Vein endothelial cell (primary cell): ENCODE results near the gene CCDC15. TPM values are rescaled to one million over a fixed set of nuclear protein-coding genes. Genes with fewer than 3 reads are reported as not detected.

Experiments
- total RNA-seq: library from RNA; depleted of rRNA; stranded (reverse); fragments of >200 nt; gene quantifications from 2 replicates; pipeline ENCODE4 v1.2.3, GENCODE V29; 2012

CCDC15 gene
- total RNA-seq: 1.6 and 4.2 TPM in 2 replicates

GRCh38 chr11:124953753-124954589 is at the start of gene CCDC15:
CCDC15 (plus strand) TSS chr11:124954202; CDS start chr11:124954733, 531 bp downstream.

GRCh38 chr11:124918950-124919349 is 35.1 kb upstream of the CCDC15 start, which contains the start of gene HEPN1:
HEPN1 (plus strand) TSS chr11:124919250.

GRCh38 chr11:124935548-124936514 is 18.2 kb upstream of the CCDC15 start, which contains the start of gene HEPACAM:
HEPACAM (minus strand) TSS chr11:124936047; CDS start chr11:124936006, 41 bp downstream.

GRCh38 chr11:125062931-125063428 is 109.0 kb downstream of the CCDC15 start, which contains the start of gene SLC37A2:
SLC37A2 (plus strand) TSS chr11:125063305; CDS start chr11:125063368, 63 bp downstream.

Other genes starting within 250 kb of the CCDC15 start
- gene NRGN, start 214.3 kb upstream of the CCDC15 start, total RNA-seq: 2.6 and 4.8 TPM in 2 replicates
- 0.33 and 0.86 TPM in 2 replicates for gene VSIG2, start 201.9 kb upstream of the CCDC15 start, total RNA-seq
- gene ESAM, start 191.9 kb upstream of the CCDC15 start, total RNA-seq: 114 and 190 TPM in 2 replicates
- gene MSANTD2, start 153.8 kb upstream of the CCDC15 start, total RNA-seq: 15.4 and 15.8 TPM in 2 replicates
- gene ROBO3, start 88.8 kb upstream of the CCDC15 start, total RNA-seq: 20.5 and 50.6 TPM in 2 replicates
- gene ROBO4, start 56.3 kb upstream of the CCDC15 start, total RNA-seq: 505 and 745 TPM in 2 replicates
- gene HEPN1, start 35.0 kb upstream of the CCDC15 start, total RNA-seq: 0.19 and 0.33 TPM in 2 replicates
- gene HEPACAM, start 18.2 kb upstream of the CCDC15 start, total RNA-seq: 0.19 TPM in 1 of 2 replicates, not detected in the other
- gene SLC37A2, start 109.1 kb downstream of the CCDC15 start, total RNA-seq: 0.98 and 2.7 TPM in 2 replicates
- gene TMEM218, start 157.4 kb downstream of the CCDC15 start, total RNA-seq: 14.4 and 23.1 TPM in 2 replicates
- 0.10 and 0.33 TPM in 2 replicates for gene PKNOX2, start 210.5 kb downstream of the CCDC15 start, total RNA-seq